ENCODE data around the gene PLD3.
"Not testable (repeated sequence)": the region's sequence is repeated elsewhere in the genome, so short reads cannot be mapped to it uniquely, and the experiment has no call there.

PLD3 gene

GRCh38 chr19:40332669-40333068 lies 15.8 kb upstream of the PLD3 start:
- DNase-seq (ENCODE audit: low read depth in 2 of 2), result no peak

- DNase-seq (ENCODE audit: low read depth in 2 of 2), result not testable (repeated sequence)
These were observed 15.4 kb upstream of the PLD3 start for GRCh38 chr19:40333083-40333482.

- DNase-seq (ENCODE audit: low read depth in 2 of 2), result no peak
These were observed 13.4 kb upstream of the PLD3 start for GRCh38 chr19:40335101-40335500.

GRCh38 chr19:40335855-40336600 lies 12.5 kb upstream of the PLD3 start:
- DNase-seq (ENCODE audit: low read depth in 2 of 2), result no peak

- no peak for DNase-seq (ENCODE audit: low read depth in 2 of 2)
These were observed 11.9 kb upstream of the PLD3 start for GRCh38 chr19:40336601-40336900.

- DNase-seq (ENCODE audit: low read depth in 2 of 2), result no peak
These were observed 11.4 kb upstream of the PLD3 start for GRCh38 chr19:40337107-40337506.

- DNase-seq (ENCODE audit: low read depth in 2 of 2), result no peak
These were observed 10.9 kb upstream of the PLD3 start for GRCh38 chr19:40337594-40337993.

GRCh38 chr19:40339018-40339728 lies 9.3 kb upstream of the PLD3 start:
- DNase-seq (ENCODE audit: low read depth in 2 of 2), result no peak

GRCh38 chr19:40341601-40342482 lies 6.7 kb upstream of the PLD3 start:
- no peak for DNase-seq (ENCODE audit: low read depth in 2 of 2)

- no peak for DNase-seq (ENCODE audit: low read depth in 2 of 2)
These were observed 5.7 kb upstream of the PLD3 start for GRCh38 chr19:40342644-40343311.

- DNase-seq (ENCODE audit: low read depth in 2 of 2), result no peak
These were observed 4.1 kb upstream of the PLD3 start for GRCh38 chr19:40344422-40344821.

GRCh38 chr19:40348961-40349507 lies 539 bp downstream of the PLD3 start:
- DNase-seq (ENCODE audit: low read depth in 2 of 2), result no peak

GRCh38 chr19:40355975-40356680 lies 7.6 kb downstream of the PLD3 start:
- DNase-seq (ENCODE audit: low read depth in 2 of 2), result no peak

GRCh38 chr19:40356681-40357595 lies 8.4 kb downstream of the PLD3 start:
- no peak for DNase-seq (ENCODE audit: low read depth in 2 of 2)

- DNase-seq (ENCODE audit: low read depth in 2 of 2), result no peak
These were observed 9.1 kb downstream of the PLD3 start for GRCh38 chr19:40357640-40358039.

- no peak for DNase-seq (ENCODE audit: low read depth in 2 of 2)
These were observed 10.3 kb downstream of the PLD3 start for GRCh38 chr19:40358773-40359172.

- DNase-seq (ENCODE audit: low read depth in 2 of 2), result no peak
These were observed 11.7 kb downstream of the PLD3 start for GRCh38 chr19:40360020-40360707.

GRCh38 chr19:40360708-40361241 lies 12.3 kb downstream of the PLD3 start:
- no peak for DNase-seq (ENCODE audit: low read depth in 2 of 2)

- no peak for DNase-seq (ENCODE audit: low read depth in 2 of 2)
These were observed 13.7 kb downstream of the PLD3 start for GRCh38 chr19:40362160-40362559.
